Measurements from ENCODE around the gene SNTB2.

The SNTB2 gene

DNA sequence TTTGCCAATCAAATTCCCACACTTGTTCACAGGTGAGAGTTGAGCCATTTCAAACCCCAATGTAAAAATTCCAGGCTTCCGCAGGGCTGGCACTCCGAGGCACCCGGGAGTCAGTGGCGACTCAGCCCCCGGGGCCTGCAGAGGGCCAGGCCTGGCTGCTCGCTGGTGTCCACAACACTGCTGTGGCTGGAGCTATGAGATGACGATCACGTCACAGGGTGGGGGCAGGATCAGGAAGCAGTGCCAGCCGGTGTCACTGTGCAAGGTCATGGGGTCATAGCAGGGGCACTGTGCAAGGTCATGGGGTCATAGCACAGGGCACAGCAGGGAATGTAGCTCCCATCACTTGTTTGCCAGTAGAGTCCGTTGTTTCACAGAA, 131.9 kb downstream of the SNTB2 start:
- DNase-seq (ENCODE audit: low read depth in 2 of 2): no peak

DNA sequence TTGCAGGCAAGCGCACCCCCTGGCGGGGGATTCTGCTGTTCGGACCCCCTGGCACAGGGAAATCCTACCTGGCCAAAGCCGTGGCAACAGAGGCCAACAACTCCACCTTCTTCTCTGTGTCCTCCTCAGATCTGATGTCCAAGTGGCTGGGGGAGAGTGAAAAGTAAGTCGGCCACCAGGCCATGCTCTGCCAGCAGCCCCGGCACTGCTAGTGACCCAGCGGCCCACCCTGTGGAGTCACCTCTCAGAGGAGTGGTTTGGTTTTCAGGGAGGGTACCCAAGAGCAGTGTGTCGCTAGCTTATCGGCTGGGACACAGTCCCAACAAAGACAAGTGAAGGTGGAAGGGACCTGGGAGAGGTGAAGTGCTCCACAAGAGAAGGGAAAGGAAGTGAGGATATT, 132.4 kb downstream of the SNTB2 start:
- DNase-seq (ENCODE audit: low read depth in 2 of 2): no peak

DNA sequence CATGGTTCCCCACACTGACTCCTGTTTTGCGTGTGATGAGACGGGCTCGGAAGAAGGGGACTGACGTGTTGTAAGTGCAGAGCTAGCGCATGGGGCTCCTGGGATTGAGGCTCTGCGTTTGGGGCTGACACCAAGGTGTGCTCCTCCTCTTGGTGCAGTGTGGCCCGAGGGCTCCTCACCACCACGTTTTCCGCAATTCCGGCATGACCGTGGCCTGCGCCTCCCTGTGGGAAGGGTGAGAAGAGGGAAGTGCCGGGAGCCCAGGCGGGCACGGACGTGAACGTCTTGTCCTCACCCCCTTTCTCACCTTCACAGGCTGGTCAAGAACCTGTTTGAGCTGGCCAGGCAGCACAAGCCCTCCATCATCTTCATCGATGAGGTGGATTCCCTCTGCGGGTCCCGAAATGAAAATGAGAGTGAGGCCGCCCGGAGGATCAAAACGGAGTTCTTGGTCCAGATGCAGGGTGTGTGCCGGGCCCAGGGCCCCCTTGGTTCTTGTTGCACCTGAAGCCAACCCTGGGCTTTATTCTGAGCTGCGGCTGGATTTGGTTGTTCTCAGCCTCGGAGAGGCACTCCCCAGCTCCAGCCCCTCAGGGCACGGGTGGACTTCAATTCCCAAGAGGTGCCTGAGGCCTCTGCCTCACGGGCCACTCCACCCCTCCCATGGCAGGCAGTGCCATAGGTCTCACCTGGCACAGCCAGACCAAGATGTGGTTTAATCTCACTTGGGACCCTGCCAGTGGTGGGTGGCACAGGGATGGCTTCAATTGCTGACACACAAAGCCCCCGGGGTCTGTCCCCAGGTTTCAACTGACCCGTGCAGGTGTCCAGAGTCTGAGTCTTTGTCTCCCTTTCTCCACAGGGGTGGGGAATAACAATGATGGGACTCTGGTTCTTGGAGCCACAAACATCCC, 133.1 kb downstream of the SNTB2 start:
- DNase-seq (ENCODE audit: low read depth in 2 of 2): no peak

DNA sequence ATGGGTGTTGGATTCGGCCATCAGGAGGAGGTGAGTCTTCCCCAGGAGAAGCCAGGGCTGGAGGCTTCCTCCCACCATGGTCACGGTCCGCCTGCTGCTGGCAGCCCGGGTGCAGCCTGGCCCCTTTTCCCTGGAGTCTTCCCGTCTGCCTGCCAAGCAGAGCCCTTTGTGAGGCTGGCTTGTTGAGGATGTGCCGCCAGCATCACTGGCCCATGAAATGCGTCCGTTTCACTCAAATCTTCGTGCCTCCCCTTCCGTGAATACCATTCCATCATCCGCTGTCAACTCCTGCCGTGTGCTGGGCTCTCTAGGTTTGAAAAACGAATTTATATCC, 133.7 kb downstream of the SNTB2 start:
- no peak for DNase-seq (ENCODE audit: low read depth in 2 of 2)

GRCh38 chr16:69321080-69321479, 134.1 kb downstream of the SNTB2 start:
- DNase-seq (ENCODE audit: low read depth in 2 of 2): no peak

- DNase-seq (ENCODE audit: low read depth in 2 of 2): no peak
These were observed 135.4 kb downstream of the SNTB2 start for GRCh38 chr16:69322343-69322742.

GRCh38 chr16:69323415-69323814, 136.5 kb downstream of the SNTB2 start:
- no peak for DNase-seq (ENCODE audit: low read depth in 2 of 2)

- no peak for DNase-seq (ENCODE audit: low read depth in 2 of 2)
These were observed 137.1 kb downstream of the SNTB2 start for GRCh38 chr16:69324013-69324531.

- no peak for DNase-seq (ENCODE audit: low read depth in 2 of 2)
These were observed 137.8 kb downstream of the SNTB2 start for GRCh38 chr16:69324585-69325253.

GRCh38 chr16:69325784-69326171, 138.8 kb downstream of the SNTB2 start:
- DNase-seq (ENCODE audit: low read depth in 2 of 2): no peak

DNA sequence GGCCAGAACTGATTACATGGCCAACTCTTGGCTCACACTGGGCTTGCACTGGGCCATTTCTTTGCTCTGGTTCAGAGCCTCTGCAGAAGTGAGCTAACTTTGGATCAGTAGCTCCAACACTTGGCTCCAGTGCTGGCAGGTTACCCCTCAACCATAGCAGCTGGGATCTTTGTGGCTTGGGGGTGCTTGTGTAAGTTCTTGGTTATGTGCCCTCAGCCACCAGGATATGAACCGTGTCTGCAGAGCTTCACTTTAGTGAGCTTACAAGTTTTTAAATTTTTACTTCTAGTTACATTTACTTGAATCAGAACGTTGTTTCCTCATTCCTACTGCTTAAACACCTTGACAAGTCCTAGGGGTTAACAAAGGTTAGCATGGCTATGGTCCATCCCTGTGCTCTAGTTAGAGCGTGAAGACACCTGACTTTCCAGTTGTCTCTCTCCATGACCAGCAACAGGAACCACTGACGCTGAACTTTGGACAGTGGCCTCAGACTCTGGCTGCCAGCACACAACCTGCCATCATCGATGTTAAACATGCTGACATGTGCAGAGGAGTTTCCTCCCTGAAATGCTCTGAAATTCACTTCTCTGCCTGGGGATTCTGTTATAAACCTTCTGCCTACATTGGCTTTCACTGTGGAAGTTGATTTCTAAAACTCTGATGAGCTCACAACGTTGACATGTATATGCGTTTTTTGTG, 139.4 kb downstream of the SNTB2 start:
- DNase-seq (ENCODE audit: low read depth in 2 of 2): no peak

DNA sequence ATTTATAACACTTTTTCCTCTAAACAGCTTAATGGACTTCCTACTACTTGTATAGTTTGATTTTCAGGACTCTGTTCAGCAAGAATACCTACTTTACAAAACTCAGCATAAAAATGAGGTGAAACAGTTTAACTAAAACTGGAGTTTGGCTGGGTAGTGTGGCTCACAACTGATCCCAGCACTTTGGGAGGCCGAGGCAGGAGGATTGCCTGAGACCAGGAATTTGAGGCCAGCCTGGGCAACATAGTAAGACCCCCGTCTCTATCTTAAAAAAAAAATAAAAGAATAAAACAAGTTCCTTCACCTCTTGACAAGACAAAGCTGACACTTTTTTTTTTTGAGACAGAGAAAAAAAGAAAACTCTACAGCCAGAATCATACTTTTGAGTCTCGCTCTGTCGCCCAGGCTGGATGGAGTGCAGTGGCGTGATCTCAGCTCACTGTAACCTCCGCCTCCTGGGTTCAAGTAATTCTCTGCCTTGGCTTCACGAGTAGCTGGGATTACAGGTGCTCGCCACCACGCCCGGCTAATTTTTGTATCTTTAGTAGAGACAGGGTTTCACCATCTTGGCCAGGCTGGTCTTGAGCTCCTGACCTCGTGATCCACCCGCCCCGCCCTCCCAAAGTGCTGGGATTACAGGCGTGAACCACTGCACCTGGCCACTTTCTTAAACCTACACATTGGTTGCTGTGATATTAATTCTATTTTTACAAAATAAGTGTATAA, 140.8 kb downstream of the SNTB2 start:
- no peak for DNase-seq (ENCODE audit: low read depth in 2 of 2)

- DNase-seq (ENCODE audit: low read depth in 2 of 2): no peak
These were observed 141.9 kb downstream of the SNTB2 start for GRCh38 chr16:69328854-69329316.

GRCh38 chr16:69329369-69330285, 142.7 kb downstream of the SNTB2 start:
- peak in 1 of 2 donors; percentile 16 for DNase-seq (ENCODE audit: low read depth in 2 of 2)

DNA sequence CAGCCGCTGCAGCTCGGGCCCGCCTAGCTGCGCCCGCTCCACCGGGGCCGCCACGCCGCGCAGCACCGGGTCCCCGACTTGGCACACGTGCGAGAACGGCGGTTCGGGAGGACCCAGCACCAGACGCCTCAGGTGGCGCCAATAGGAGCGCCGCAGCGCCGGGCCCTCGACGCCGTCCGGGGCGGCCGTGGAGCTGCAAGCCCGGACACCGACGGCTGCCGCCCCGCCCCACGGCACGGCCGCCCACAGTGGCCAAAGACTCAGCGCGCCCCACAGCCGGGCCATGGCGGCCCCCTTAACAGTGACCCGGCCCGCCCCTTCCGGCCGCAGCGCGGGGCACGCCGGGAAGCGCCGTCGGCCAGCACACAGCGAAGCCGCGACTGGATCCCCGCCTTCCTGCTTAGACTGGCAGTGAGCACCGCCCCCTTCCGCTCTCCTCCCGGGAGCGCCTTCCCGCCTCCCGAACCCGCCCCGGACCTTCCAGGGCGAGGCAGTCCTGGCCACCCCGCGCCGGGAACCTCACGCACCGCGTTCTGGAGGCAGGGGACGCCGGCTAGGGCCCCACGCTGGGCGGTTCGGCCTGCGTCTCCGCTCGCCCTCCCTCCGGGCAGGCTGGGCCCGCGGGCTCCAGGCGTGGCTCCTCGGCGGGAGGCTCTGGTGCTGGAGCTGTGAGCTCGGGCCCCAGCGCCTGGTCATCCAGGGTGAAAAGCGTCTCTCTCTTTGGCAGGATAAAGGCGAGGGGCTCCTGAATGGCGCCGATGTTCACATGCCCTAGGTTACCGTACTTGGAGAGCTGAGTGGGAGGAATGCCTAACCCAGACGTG, 143.5 kb downstream of the SNTB2 start, which contains the start of gene PDF:
TSS of gene PDF (minus strand) at position 303 of the 824 bp plus-strand sequence. CDS start at position 285, 18 bp downstream.
- DNase-seq (ENCODE audit: low read depth in 2 of 2): peak; percentile 68 to 74

DNA sequence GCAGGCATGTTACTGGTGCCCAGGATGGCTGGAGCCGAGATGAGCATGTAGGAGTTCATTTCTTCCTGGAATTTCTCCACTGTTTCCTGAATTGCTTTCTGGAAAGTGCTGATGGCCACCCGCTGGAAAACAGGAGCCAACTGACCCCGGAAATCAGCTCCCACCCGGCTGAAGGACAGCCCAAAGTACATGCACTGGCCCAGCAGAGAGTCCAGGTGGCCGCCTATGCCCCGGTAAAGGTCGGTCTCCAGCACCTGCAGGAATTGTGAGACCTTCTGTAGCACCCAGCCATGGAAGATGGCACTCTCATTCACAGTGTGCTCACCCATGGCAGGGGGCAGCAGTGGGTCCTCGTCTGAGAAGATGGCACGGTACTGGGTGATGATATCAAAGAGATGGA, 147.7 kb downstream of the SNTB2 start:
- no peak for DNase-seq (ENCODE audit: low read depth in 2 of 2)

- peak in 1 of 2 donors; percentile 39 for DNase-seq (ENCODE audit: low read depth in 2 of 2)
These were observed 151.8 kb downstream of the SNTB2 start for GRCh38 chr16:69338557-69339288.

- DNase-seq (ENCODE audit: low read depth in 2 of 2): peak; percentile 77 to 85
These were observed 152.5 kb downstream of the SNTB2 start, which contains the start of the genes COG8 and NIP7 for GRCh38 chr16:69339289-69340094. TSS of gene COG8 (minus strand) at chr16:69339564. CDS start at chr16:69339552, 12 bp downstream. TSS of gene NIP7 (plus strand) at chr16:69339772. CDS start at chr16:69339830, 58 bp downstream.
